ENCODE data around the gene KNTC1.
"Not testable (repeated sequence)": the region's sequence is repeated elsewhere in the genome, so short reads cannot be mapped to it uniquely, and the experiment has no call there.

KNTC1 gene, protein sequence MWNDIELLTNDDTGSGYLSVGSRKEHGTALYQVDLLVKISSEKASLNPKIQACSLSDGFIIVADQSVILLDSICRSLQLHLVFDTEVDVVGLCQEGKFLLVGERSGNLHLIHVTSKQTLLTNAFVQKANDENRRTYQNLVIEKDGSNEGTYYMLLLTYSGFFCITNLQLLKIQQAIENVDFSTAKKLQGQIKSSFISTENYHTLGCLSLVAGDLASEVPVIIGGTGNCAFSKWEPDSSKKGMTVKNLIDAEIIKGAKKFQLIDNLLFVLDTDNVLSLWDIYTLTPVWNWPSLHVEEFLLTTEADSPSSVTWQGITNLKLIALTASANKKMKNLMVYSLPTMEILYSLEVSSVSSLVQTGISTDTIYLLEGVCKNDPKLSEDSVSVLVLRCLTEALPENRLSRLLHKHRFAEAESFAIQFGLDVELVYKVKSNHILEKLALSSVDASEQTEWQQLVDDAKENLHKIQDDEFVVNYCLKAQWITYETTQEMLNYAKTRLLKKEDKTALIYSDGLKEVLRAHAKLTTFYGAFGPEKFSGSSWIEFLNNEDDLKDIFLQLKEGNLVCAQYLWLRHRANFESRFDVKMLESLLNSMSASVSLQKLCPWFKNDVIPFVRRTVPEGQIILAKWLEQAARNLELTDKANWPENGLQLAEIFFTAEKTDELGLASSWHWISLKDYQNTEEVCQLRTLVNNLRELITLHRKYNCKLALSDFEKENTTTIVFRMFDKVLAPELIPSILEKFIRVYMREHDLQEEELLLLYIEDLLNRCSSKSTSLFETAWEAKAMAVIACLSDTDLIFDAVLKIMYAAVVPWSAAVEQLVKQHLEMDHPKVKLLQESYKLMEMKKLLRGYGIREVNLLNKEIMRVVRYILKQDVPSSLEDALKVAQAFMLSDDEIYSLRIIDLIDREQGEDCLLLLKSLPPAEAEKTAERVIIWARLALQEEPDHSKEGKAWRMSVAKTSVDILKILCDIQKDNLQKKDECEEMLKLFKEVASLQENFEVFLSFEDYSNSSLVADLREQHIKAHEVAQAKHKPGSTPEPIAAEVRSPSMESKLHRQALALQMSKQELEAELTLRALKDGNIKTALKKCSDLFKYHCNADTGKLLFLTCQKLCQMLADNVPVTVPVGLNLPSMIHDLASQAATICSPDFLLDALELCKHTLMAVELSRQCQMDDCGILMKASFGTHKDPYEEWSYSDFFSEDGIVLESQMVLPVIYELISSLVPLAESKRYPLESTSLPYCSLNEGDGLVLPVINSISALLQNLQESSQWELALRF (N-terminal part only)

DNA sequence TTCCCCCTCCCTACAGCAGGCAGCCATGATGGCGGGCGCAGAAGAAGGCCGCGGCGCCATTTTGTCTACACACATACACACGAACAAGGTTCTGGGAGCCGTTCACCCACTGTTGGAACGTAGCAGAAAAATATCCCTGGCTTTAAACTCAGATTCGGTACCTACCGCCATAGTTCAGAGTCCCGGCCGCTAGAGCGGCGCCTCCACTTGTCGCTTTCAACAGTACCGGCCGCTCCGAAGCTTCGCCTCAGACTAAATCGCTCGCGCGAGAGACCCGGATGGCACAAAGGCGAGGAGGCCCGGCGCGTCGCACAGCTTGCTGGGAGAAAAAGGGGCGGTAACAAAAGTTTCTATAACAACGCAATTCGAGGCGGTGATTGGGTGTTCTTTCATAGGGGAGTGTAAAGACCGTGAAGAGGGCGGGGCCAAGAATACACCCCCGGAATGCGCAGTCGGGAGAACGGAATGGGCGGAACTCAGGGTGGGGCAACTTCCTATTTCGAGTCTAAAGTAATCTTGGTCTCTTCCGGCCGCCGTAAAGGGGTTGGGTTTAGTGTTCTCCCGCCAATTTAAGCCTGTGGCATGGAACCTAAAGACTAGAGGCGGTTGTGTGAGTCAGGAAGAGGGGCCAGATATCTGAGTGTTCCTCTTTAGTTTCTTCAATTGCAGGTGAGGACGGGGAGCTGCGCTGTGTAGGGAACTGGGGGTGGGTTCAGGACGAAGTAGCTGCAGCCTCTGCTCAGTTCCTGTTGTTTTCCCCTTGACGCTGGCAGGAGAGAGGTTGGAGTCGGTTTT is at the start of gene KNTC1, which contains the start of gene RSRC2:
TSS of gene KNTC1 (plus strand) at position 567 of the 795 bp plus-strand sequence. CDS start 2,815 bp downstream, outside the sequence.
TSS of gene RSRC2 (minus strand) at position 254 of the 795 bp plus-strand sequence. CDS start at position 171, 83 bp downstream.
- DNase-seq (ENCODE audit: low read depth in 3 of 3) = peak; percentile 95 to 99 (median 97)

DNA sequence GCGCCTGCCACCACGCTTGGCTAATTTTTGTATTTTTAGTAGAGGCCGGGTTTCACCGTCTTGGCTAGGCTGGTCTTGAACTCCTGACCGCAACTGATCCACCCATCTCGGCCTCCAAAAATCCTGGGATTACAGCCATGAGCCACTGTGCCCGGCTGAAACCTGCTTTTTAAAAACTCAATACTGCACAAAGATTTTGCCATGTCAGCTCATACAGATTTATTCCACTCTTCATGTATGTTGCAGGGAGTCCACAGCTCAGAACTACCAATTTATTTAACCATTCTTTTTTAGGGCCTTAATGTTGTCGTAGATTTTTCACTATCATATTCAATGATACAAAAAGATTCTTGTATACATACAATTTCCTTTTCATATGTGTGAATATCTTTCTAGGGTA is 46.3 kb upstream of the KNTC1 start:
- DNase-seq (ENCODE audit: low read depth in 3 of 3) = no peak

DNA sequence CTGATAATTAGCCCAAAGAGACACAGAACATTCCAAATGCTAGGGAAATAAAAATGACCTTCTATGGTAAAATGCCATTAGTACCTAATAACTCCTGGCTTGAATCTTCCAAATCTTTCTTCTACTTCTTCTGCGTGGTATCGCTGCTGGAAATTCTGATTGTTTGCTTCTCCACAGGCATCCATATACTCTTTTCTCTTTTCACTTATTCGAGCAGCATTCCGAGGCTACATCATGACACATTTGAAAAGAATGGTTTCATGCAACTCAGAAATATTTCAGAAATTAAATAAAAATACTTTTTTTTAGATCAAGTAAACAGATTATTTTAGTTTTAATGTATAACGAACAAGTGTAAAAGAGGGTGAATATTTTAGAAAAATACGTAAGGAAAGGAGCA is 45.2 kb upstream of the KNTC1 start:
- DNase-seq (ENCODE audit: low read depth in 3 of 3) = no peak

DNA sequence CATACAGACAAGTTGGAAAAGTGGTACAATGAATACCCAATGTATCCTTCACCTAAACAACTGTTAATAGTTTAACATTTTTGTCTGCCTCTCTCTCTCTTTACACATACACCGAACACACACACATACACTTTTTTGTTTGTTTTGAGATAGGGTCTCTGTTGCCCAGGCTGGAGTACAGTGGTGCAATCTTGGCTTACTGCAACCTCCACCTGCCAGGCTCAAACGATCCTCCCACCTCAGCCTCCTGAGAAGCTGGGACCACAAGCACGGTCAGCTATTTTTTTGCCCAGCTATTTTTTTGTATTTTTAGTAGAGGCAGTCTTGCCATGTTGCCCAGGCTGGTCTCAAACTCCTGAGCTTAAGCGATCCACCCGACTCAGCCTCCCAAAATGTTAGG is 43.1 kb upstream of the KNTC1 start:
- DNase-seq (ENCODE audit: low read depth in 3 of 3) = no peak

DNA sequence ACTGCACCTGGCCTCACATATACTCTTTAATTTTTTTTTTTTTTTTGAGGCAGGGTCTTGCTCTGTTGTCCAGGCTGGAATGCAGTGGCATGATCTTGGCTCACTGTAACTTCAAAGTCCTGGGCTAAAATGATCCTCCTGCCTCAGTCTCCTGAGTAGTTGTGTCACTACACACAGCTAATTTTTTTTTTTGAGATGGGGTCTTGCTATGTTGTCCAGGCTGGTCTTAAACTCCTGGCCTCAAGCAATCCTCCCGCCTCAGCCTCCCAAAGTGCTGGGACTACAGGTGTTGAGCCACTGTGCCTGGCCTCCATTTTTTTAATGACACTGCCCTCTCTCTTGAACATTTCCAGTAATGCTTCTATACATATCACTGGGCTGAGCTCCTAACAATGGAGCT is 42.7 kb upstream of the KNTC1 start:
- DNase-seq (ENCODE audit: low read depth in 3 of 3) = not testable (repeated sequence)

DNA sequence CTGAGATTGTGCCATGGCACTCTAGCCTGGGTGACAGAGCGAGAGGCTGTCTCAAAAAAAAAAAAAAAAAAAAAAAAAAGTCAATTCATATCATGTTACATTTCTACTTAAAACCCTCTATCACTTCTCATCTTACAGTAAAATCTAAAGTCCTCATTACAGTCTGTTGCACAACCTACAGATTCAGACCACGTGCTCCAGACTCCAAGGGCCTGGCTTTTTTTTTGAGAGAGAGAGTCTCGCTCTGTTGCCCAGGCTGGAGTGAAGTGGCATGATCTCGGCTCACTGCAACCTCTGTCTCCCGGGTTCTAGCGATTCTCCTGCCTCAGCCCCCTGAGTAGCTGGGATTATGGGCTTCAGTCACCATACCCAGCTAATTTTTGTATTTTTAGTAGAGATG is 40.7 kb upstream of the KNTC1 start:
- DNase-seq (ENCODE audit: low read depth in 3 of 3) = not testable (repeated sequence)

DNA sequence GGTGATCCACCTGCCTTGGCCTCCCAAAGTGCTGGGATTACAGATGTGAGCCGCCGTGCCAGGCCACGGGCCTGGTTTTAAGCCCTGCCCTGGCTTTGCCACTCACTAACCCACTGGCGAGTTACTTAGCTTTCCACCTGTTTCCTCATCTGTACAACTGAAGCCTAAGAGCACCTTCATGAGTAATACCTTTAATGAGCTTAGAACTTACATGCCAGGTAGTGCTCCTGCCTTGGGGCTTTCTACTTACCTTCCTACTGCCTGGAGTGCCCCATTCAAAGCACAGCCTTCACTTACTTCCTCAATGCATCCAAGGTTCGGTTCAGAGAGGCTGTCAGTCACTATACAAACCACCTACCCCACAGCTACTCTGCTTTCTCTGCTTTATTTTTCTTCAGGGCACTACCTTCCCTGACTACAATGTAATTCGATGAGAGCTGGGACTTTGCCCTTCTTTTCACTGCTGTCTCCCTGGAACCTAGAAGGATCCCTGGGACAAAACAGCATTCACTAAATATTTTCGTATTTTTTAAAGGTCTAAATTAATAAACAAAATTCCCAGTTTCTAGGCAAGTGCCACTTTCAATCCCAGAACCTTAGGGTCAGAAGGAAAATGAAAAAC is 40.1 kb upstream of the KNTC1 start:
- DNase-seq (ENCODE audit: low read depth in 3 of 3) = no peak

DNA sequence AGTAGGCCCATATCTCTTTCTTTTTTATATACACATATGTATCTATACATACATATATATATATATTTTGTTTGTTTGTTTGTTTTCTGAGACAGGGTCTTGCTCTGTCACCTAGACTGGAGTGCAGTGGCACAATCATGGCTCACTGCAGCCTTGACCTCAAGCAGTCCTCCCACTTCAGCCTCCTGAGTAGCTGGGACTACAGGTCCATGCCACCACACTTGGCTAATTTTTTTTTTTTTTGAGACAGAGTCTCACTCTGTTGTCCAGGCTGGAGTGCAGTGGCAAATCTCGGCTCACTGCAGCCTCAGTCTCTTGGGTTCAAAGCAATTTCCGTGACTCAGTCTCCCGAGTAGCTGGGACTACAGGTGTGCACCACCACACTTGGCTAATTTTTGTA is 39.2 kb upstream of the KNTC1 start:
- DNase-seq (ENCODE audit: low read depth in 3 of 3) = not testable (repeated sequence)

DNA sequence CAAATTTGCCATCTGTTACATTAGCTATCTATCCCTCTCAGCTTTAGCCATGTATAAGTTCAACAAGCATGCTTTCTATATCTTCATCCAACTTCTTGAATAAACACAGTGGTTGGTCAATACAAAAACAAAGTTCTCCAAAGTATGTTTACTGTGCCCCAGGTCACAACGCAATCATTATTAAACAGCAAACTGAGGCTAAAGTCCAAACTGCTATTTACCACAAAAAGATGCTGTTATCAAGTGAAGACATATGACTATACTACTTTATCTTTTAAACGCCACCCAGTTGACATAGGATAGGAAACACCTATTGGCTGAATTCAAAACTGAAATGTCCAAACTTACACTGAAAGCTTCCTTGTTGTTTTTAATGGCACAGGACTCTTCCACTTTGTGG is 38.0 kb upstream of the KNTC1 start:
- DNase-seq (ENCODE audit: low read depth in 3 of 3) = no peak

DNA sequence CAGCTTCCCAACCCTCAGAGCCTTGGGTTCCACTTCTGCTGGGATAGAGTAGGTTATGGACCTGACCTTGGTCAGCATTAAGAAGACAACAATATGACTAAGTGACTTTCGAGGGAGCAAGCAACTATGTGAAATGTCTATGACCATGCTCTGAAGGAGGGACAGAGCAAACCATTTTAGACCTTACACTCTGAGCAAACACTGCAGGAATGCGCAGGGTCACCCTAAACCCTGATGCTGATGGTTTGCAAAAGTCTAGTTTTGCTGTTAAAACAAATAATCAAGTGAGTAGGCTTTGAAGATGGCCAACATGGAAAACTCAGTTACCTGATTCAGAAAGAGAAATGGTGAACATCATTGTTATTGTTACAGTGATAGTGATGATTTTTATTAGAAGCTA is 35.1 kb upstream of the KNTC1 start:
- no peak for DNase-seq (ENCODE audit: low read depth in 3 of 3)

DNA sequence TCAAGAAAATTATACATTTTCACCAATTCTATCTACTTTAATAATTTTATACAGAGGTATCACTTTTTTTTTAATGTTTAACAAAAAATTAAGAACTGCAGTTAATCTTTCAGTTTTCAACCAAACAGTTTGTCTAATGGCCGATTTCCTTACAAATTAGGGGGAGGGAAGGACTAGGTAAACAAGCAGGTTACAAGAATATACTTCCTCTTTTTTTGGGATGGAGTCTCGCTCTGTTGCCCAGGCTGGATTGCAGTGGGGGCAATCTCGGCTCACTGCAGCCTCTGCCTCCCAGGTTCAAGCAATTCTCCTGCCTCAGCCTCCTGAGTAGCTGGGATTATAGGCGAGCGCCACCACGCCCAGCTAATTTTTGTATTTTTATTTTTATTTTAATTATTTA is 33.8 kb upstream of the KNTC1 start:
- DNase-seq (ENCODE audit: low read depth in 3 of 3) = not testable (repeated sequence)

DNA sequence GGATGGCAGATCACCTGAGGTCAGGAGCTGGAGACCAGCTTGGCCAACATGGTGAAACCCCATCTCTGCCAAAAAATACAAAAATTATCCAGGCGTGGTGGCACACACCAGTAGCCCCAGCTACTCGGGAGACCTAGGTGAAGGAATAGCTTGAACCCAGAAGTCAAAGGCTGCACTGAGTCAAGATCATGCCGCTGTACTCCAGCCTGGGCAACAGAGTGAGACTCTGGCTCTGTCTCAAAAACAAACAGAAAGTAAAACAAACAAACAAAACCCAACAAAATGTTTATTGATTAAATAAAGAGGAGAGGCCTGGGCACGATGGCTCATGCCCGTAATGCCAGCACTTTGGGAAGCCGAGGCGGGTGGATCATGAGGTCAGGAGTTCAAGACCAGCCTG is 31.8 kb upstream of the KNTC1 start:
- no peak for DNase-seq (ENCODE audit: low read depth in 3 of 3)

DNA sequence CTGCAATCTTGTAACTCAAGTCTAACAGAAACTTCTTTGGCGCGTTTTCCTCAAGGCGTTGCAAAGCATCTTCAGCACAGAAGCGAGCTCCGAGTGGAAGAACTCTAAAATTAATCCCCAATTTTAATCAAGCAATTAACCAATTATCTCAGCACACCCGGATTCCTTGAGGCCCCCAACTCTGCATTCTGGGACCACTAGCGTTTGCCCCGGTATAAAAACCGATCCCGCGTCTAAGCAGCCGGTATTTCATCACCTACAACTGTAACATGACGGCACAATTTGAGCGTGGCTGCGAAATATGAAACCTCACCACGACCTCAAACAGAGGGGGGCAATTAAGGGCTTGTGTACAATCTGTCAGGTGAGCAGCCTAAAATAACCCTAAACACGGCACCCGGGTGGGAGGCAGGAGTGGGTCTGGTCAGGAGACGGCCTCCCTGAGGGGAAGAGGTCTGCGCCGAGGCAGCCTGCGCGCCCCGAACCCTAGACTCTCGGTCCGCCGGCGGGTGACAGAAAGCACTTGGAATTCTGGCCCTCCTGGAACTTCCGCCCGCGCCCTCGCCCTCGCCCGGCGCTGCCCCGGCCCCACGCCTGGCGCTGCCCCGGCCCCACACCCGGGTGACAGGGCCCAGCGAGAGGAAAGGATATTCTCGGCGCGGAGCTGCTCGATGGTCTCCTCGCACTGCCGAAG is 26.9 kb upstream of the KNTC1 start:
- peak; percentile 9 to 34 (median 18) for DNase-seq (ENCODE audit: low read depth in 3 of 3)

DNA sequence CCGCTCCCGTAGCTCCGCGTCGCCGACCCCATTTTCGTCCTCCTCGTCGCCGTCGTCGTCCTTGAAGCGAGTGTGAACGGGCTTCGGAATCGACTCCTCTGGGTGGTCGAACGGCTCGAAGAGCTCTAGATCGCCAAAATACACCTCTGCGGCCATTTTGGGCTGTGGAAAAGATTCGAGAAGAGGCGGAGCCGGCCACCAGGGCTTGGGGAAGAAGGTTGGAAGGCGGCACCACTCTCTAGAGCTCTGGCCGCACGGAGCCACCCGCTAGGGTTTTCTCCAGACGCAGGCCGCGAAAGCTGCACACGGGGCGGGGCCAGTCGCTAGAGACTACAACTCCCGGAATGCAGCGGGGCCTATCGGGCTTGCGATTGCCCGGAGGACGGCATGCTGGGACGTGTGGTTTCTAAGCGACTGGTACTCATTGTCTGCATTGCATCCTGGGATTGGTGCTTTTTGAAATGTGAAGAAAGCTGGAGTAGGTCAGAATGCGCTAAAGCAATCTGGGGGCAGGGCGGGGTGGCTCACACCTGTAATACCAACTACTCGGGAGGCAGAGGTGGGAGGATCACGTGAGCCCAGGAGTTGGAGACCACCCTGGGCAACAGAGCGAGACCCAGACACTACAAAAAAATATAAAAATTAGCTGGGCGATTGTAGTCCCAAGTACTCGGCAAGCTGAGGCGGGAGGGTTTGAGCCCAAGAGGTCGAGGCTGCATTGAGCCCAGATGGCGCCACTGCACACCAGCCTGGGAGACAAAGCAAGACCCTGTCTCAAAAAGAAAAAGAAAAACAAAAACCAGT is 26.2 kb upstream of the KNTC1 start, which contains the start of gene ZCCHC8:
TSS of gene ZCCHC8 (minus strand) at position 248 of the 804 bp plus-strand sequence. CDS start at position 156, 92 bp downstream.
- peak; percentile 90 to 98 (median 95) for DNase-seq (ENCODE audit: low read depth in 3 of 3)

DNA sequence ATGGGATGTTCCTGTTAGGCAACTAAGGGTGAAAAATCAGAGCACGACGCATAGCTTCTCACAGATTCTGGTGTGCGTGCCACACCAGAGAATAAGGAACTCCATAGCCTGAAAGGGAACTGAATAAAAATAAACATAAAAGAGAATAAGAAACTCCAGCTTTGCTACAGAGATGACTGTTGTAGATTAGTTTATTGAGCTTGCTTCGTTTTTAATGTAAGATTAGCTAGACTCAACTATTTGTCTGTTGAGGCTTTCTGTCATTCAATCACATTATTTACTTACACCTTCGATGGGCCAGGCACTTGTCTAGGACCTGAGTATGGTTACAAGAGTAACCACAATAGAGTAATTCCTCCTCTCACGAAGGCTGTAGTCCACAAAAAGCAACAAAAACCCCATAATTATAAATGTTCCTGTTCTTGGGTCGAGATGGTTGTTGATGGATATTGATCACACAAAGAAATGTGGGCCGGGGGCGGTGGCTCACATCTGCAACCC is 25.5 kb upstream of the KNTC1 start:
- no peak for DNase-seq (ENCODE audit: low read depth in 3 of 3)

DNA sequence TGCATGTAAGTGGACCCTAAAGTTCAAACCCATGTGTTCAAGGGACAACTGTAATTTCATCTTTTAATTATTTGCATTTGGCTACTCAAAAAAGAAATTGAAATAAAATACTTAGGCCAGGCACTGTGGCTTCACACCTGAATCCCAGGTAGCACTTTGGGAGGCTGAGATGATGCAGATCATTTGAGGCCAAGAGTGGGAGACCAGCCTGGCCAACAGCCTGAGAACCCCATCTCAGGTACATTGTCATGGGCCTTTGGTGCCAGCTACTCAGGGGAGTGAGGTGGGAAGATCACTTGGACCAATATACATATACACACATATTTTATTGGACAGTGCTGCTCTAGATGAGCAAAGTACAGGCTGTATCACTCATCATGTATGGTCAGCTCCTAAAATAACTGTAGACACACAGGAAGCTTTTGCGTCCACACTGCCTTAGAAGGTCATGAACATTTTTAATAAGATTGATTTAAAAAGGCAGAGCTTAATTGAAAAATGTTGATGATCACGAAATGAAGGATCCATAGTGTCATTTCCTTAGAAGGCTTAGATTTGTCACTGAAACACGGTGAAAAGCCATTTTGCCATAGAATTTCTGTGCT is 23.8 kb upstream of the KNTC1 start:
- DNase-seq (ENCODE audit: low read depth in 3 of 3) = no peak

DNA sequence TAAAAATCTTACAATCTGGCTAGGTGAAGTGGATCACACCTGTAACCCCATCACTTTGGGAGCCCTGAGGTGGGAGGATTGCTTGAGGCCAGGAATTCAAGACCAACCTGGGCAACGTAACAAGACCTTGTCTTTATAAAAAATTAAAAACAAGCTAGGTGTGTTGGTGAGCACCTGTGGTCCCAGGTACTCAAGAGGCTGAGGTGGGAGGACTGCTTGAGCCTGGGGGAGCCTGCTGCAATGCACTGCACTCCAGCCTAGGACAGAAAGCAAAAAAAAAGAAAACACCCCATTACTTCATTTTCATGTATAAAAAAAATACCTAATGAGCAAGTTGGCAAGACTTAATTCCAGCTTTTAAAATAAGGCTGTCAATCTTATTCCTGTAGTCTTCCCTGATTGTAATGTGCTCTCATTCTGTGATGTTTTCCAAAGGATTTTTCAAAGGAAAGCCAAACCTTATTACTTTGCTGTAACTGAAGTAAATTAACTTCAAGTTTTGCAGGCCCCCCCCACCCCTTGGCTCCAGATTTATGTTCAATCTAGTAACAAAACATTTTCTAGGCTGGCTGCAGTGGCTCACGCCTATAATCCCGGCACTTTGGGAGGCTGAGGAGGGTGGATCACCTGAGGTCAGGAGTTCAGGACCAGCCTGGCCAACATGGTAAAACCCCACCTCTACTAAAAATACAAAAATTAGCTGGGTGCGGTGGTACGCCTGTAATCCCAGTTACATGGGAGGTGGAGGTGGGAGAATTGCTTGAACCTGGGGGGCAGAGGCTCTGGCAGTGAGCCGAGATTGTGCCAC is 23.1 kb upstream of the KNTC1 start:
- no peak for DNase-seq (ENCODE audit: low read depth in 3 of 3)
